Activated gamma-delta T cell (primary cell): ENCODE data around the gene CDC45.

Source experiments
- DNase-seq: peaks from one replicate; lab custom pipeline; 2025; lab: John Stamatoyannopoulos, UW

Gene CDC45

DNA sequence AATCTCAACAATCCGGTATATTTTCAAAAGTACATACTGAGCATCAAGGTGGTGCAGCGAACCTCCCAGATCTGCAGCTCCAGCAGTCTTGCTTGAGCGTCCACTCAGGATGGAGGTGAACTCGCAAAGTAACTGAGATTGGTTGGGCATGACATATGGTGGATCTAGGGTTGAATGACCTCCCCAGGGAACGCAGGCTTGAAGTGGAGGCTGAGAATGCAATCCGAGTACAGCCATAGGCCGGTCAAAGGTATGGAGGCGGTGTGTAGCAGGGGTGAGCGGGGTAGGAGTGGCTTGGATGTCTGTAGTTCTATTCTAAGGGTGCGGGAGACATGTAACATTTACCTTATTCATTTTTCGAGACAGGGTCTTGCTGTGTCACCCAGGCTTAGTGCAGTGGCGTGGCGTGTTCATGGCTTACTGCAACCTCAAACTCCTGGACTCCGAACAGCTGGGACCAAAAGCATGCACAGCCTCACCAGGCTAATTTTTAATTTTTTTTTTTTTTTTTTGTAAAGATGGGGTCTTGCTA, 31.6 kb upstream of the CDC45 start:
- DNase-seq: no peak

- DNase-seq: no peak
Measured at GRCh38 chr22:19448739-19449421, 30.8 kb upstream of the CDC45 start.

GRCh38 chr22:19449422-19449767, 30.3 kb upstream of the CDC45 start:
- no peak for DNase-seq

DNA sequence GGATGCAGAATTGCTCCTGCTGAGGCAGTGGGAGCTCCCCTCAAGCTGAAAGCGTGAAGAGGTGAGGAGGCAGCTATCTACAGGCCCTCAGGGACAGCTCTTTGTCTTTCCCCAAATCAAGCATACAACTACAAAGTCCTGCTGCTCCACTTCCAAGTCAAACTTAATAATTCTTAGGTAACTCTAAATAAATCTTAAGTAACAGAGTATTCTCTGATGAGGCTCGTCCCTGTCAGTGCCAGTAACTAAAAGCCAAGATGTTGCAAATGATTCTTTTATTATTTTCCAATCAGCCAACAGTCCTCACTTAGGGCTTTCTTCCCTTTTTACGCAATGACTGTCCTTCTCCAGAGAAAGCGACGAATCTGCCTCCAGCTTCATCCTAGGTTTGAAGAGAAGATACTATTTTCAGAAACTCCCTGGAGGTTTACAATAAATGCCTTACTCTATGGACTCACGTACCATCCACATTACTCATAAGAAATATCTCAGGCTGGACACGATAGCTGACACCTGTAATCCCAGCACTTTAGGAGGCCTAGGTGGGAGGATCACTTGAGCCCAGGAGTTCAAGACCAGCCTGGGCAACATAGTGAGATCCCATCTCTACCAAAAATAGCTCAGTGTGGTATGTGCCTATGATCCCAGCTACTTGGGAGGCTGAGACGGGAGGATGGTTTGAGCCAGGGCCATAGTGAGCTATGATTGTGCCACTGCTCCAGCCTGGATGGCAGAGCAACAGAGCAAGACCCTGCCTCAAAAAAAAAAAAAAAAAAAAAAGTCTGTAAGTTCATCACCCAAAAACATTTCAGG, 29.2 kb upstream of the CDC45 start:
- DNase-seq: no peak

DNA sequence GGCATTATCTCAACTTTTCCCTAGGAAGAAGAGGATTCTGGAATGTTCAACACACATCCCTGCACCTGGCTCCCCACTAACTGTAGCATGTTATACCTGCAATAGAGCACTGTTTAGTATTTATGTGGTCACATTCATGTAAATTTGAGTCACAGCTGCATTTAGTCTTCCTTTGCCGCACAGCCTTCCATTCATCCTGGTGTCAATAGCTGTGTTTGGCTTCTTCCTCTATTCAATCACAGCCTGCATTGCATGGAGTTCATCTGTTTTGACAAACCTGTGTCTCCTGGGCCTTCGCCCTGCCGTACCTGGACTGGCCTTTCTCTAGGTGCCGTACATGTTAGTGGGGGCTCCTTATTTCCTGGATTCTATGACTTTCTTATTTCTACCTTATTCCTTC, 28.1 kb upstream of the CDC45 start:
- DNase-seq: no peak

- no peak for DNase-seq
Measured at GRCh38 chr22:19453718-19454117, 26.0 kb upstream of the CDC45 start.

DNA sequence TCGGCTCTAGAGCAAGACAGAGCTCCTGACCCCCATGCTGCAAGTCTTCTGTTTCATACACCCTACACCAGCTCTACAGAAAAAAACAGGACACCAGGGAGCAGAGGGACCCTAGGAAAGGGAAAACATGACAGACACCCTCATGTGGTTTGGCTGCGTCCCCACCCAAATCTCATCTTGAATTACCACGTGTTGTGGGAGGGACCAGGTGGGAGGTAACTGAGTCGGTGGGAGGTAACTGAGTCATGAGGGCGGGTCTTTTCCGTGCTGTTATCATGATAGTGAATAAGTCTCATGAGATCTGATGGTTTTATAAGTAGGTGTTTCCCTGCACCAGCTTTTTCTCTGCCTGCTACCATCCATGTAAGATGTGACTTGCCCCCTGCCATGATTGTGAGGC, 25.6 kb upstream of the CDC45 start:
- DNase-seq: no peak

DNA sequence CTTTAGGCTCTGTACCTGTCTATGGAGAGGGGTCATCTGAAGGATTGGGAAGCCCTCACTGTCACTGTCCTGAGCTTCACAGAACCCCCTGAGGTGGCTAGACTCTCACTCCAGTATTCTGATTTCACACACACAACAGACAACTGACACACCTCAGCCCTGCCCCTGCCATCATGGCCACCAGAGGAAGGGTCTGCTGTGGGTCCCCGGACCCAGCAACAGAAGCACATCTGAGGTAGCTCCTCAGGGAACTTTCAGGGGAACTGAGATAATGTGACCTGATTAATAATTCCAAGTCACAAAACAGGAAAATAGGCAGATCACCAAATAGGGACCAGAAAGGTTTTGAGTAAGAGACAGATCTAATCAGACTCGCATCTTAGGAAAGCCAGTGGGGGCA, 24.7 kb upstream of the CDC45 start:
- no peak for DNase-seq

DNA sequence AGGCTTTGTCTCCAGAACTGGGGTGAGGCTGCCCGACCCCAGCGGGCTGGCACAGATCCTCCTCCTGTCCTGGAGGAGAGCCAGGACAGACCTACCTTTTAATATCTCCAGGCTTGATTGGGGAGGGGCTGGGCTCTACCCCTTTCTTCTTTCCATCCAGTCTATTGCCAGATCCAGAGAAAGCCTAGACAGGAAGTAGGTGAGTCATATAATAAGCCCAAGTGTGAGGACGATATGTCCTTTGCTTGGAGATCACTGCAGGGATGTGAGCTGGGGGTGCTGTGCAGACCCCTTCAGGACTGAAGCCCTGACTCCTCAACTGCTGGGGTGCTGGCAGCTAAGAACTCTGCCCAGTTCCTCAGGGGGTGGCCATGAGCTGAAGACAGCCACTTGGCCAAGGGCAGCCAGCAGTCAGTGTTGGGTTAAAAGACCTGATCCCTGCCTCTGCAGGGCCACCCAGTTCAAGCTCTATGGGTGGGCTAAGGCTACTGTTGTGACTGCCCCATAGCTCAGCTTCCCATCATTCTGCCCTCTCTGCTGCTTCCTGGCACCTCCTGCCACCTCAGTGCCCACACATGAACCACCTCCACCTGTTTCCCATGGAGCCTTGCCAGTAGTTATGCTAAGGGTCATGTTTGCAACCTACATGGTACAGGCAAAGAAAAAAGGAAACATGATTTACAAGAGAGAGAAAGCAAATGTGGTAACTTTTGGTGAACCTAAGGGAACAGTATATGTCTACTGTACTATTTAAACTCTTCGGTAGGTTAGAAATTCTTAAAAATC, 23.9 kb upstream of the CDC45 start:
- no peak for DNase-seq

DNA sequence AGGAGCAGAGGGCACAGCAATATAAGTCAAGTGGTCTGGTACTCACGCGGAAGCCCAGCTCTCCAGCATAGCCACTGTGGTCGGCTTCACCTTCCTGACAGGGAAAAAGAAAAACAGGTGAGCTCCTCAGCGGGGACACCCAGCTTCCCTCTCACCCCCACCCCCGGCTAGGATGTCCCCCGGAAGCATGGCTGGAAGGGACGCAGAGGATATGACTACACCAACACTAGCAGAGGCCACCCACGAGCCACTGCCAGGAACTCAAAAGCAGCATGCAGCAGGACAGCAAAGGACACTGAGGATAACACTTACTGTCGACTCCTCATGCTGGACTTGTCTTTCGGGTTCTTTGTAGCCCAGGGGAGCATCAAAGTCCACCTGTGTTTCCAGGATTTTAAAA, 23.2 kb upstream of the CDC45 start:
- no peak for DNase-seq

DNA sequence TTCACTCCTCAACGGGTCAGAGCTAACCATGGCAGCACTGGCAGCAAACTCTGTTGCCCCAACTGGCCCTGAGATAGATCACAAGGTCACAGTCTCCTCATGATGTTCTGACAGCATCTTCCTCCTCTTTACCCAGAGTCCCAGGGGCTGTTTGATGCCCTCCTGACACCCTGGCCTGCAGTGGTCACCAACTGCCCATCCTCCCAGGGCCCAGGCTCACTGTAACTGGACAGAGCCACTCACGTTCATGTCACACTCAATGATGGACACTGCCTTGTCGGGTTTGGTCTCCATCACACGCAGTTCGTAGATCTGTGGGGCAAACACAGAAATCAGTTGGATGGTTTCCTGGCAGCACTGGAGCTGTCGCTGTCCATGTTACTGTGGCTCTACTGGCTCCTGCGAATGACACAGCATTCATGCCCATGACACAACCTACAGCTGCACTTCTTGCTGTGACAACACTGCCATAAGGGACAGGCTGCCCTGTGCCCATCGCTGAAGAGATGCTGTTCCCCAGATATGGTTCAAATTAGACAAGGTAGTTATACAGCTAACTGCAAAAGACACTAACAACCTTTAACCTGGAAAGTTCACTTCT, 21.8 kb upstream of the CDC45 start:
- no peak for DNase-seq

DNA sequence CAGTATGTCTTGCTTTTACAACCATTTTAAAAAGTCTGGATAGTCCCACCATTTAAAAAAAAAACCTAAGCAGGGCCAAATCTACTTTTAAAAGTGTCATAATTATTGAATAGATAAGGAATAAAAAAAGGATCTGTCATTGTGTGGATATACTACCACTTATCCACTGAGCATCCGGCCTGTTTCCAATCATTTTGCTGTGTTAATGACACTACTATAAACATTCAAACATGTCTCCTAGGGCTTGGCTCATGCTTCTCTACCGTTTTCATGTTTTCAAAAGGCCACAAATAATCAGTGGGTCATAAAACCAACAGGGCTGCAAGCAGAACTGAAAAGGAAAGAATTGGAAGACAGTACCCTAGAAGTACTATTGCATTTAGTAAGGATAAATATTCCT, 19.7 kb upstream of the CDC45 start:
- no peak for DNase-seq

- DNase-seq: no peak
Measured at GRCh38 chr22:19461506-19461905, 18.2 kb upstream of the CDC45 start.

DNA sequence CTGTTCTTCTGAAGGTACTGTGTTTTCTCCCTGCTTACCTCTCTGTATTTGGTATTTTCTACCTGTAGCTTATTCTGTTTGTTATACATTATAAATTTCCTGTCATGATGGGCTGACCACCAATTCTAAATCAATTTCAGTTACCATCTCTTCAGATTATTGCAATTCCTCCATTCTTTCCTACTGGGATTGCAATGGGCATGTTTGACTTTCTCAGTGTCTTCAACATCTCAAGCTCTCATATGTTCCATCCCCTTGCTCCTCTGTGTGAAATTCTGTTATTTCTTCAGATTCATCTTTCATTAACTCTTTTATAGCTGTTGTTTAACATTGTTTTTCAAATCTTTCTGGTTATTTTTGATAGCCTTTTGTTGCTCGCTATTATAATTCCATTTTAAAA, 16.7 kb upstream of the CDC45 start:
- DNase-seq: no peak

DNA sequence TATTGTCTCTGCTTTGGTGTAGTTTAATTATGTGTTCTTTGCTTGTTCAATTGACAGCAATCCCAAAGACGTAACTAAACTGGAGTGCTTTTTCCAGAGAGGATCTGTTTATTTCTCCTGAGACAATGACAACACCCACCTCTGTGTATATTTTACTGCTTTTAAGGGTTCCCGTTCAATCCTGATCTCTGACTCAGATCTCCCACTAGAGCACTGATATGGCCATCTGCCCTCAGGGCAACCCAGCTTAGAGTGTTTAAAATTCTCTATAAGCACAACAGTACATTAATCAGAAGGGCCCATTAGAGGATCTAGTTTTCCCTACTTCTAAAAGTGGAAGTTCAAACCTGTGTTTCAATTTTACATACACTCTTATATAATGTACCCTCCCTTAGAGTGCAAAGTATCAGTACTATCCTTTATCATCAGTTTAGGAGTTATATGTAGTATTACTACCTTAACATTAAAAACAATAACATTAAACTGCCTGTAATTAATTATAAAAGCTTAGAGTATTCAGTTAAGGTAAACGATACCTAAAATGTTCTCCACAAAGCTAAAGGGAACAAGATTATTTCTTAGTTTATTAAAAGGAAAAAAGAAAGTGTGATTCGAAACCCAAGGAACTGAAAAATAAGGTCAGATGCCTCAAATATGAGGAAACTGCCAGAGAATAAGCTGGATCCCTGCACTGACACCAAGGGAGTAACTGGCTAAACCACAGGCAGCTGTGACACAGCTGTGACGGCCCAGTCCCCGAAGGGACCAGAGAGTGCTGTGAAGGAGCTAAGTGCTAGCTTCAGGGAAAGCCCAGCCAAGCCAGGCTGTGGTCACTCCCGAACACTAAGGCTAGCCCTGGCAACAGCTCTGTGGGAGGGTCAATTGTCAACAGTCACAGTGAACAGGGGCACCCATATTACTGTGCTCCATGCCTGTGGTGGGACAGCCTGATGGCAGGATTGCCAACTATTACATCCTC, 15.9 kb upstream of the CDC45 start:
- no peak for DNase-seq

GRCh38 chr22:19464546-19464945, 15.2 kb upstream of the CDC45 start:
- DNase-seq: no peak

GRCh38 chr22:19464975-19465374, 14.7 kb upstream of the CDC45 start:
- DNase-seq: no peak

GRCh38 chr22:19466126-19466716, 13.5 kb upstream of the CDC45 start:
- no peak for DNase-seq

DNA sequence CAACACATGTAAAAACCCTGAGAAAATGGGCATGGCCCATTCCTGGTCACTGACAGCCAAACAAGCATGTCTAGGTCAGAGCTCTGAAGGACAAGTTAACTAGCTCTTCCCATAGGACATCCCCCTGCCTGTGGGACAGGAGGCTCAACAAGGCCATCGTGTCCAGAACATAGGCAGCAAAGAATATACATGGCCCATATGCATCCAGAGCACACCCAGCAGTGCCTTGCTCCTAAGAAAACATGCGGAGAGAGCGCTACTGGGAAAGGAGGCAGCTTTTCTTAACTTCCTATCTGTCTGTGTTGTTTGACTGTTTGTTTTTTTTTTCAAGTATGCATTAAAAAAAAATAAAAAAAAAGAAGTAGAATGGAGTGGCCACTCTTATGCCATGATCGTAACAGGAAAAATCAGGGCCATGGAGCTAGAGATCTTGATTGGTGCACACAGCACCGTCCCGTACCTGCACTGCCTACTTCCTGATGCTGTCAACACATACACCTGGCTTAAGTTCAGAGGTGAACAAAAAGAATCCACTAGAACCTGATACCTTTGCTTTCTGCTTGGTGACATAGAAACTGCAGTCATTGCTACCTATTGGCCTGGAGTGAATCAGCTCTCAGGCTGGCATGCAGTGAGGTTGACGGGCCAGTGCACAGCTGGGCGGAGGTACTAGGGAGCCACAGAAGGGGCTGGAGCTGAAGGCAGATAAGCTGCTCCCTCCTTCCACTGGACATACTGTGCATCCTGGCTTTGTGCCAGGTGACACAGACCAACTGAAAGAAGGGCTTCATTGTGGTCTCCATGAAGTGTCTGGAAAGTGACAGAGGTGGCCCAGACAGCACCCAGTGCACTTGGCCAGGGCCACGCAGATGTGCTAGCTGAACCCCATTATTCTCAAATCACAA, 12.6 kb upstream of the CDC45 start:
- no peak for DNase-seq

- no peak for DNase-seq
Measured at GRCh38 chr22:19467912-19468311, 11.8 kb upstream of the CDC45 start.
